Measurements from ENCODE around the gene MAPK8.

- TF ChIP-seq CTCF (IDR thresholded peaks at IDR 0.05) (no peak), POLR2A (IDR thresholded peaks at IDR 0.05) (no peak)
Measured at GRCh38 chr10:48382982-48383381, 76.5 kb downstream of the MAPK8 start.
